Ramos (cell line): ENCODE data around the gene SYT9.
"Not testable (repeated sequence)": the region's sequence is repeated elsewhere in the genome, so short reads cannot be mapped to it uniquely, and the experiment has no call there.

Experiments
- in situ Hi-C: fragments of 300-500 bp; cut with MboI; formaldehyde crosslinking; loops from one replicate; pipeline ENCODE4 v1.14.3; 2022; ENCODE audit warnings: low sequenced_read_pairs; ENCODE audit not compliant: unreplicated experiment

SYT9 gene

DNA sequence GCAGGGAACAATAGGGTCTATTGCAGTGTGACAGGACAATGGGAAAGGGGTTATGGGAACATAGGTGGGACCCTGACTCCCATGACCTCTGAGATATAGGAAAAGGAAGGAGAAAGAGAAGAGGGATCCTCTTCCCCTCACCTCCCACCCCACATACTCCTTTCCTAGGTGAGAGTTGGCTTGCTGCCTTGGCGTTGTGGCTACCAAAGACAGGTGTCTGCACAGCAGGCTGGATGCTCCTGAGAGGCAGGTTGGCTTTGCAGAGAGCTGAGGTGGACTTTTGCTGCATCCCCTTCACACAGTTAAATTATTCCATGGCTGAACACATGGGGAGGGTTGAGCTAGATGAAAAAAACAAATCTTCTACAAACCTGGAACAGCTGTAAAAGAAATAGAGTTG lies 80.7 kb downstream of the SYT9 start:
- in situ Hi-C loops = no loop called here

DNA sequence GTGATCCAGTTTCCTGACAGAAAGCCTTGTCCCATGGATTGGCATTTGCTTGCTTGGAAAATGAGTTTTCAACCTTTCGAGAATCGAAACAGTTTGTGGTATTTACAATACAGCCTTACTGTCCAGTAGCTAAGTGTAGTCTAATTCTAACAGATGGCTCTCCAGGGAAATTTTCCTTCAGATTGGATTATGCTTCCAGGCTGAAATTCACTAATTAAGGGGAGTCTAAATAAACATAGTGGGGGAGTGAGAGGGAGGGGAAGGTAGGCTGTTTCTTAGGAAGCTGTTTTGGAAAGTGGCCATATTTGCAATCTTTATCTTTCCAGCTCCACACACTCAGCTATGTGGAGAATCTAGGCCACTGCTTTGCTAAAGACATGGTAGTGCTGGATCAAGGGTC lies 81.3 kb downstream of the SYT9 start:
- in situ Hi-C loops = no loop called here

DNA sequence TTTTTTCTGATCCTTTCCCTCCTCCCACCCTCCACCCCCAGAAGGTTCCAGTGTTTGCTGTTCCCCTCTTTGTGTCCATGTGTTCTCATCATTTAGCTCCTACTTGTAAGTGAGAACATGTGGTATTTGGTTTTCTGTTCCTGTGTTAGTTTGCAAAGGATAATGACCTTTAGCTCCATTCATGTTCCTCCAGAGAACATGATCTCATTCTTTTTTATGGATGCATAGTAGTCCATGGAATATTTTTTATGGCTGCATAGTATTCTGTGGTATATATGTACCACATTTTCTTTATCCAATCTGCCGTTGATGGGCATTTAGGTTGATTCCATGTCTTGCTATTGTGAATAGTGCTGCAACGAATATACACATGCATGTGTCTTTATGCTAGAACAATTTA lies 83.7 kb downstream of the SYT9 start:
- in situ Hi-C loops = not testable (repeated sequence)

DNA sequence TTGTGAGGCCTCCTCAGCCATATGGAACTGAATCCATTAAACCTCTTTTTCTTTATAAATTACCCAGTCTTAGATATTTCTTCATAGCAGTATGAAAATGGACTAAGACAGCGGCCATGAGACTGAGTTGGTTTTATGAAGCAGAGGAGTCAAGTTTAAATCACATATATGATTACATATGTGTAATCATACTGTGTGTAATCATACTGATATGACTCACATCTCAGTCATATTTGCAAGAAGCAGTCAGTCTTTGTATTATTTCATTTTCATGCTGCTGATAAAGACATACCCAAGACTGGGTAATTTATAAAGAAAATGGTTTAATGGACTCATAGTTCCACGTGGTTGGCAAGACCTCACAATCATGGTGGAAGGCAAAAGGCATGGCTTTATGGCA lies 89.8 kb downstream of the SYT9 start:
- in situ Hi-C loops = no loop called here

DNA sequence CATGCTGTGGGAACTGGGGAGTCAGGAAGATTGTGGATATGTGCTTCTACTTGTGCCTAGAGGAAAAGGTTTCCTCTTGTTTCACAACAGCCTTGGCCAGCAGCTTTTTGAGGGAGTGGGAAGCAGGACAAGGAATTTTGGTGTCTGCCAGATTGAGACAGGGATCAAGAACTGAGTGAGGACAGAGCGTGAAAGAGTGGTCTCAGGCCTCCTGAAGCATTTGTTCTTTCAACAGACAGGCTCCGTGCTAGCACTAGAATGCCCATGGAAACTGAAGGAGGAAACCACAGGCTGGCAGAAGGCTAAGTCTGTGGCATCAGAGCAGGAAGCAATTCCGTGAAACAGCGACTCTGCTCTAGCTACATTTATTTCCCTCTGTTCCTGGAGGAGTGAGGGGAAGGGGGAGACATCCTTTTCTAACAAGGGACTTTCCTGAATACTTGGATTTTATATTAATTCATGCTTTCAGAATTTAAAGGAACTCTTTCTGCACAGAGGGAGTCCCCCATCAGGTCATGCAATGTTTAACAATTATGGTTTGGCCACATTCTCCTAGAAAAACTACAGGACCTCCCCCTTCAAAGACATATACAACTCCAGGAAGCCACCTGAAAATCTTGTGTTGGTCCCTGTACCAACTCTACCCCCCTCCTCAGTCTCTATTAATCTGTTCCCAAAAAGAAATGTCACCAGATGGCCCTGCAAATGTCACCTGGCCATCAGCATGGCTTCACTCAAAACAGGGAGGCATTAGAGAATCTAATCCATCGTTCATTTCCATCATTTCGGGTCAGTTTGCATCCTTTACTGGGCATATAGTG lies 96.1 kb downstream of the SYT9 start:
- in situ Hi-C loops = no loop called here

DNA sequence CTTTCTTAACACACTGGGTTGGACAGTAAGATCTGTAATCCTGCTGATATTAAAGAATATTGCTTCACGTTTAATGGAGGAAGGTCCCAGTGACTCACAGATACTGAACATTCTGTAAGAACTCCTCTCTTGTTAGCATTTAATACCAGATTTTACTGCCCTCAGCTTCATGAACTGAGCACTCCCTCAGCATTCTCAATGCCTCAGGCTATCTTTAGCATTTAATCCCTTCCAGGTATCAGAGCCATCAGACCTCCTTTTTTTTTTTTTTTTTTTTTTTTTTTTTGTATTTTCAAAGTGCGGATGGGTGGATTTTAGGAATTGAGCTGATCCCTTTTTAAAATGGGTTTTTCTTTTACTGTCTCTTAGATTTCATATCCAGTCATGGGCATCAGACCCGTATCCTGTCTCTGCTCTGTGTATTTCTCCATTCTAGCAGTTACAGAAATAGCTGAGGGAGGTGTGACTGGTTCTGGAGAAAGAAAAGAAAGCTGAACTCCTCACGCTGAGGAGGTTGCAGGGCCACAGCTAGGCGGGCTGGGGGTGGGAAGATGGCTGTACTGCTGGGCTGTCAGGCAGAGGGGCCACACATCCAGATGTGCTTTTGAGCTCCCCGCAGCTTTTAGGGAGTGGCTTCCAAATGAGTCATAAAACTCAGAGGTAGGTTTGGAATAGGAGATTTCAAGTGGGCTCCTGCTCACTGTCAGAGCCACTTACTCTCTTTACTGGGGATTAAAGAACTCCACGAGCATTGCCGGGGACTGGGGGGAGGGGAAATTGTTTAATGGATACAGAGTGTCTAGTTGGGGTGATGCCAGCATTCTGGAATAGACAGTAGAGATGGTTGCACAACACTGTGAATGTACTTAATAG lies 97.0 kb downstream of the SYT9 start:
- in situ Hi-C loops = no loop called here

DNA sequence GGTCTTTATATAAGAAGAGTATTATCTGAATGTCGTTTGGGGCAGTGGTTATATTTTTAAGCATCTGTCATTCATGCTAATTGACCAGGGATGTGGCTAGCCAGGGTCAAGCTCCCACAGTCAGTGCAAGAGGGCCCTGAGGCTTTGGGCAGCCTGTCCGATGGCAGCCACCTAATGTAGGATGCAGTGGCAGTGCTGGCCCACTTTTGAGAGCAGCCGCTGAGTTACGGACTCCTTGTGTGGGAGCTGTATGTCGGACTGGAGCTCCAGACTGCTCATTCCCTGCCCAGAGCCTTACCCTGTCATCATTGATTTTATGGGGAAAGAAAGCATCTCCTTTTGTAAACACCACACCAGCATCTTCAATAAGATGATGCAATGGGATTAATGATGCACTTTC lies 99.5 kb downstream of the SYT9 start:
- in situ Hi-C loops = loop anchor here (10.0 kb wide), 1 partner anchor 314 kb away; no protein-coding TSS in a partner anchor

DNA sequence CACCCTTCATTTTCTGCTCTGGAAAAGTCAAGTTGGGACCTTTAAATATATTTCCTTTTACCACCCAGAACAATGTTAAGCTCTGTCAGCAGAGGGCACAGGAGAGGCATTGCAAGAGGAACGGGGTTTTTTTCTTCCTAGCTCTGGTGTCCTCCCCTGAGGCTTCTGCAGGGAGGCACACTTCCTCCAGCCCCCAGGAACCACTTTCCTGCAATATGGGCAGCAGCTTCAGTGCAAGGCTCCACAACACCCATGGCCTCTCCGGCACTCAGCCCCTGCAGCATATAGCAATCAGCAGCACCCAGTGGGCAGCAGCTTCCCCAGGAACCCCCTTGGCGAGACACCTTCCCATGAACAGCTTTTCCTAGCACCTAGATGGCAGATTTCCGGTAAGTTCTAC lies 101.4 kb downstream of the SYT9 start:
- in situ Hi-C loops = loop anchor here (10.0 kb wide), 1 partner anchor 312 kb away; no protein-coding TSS in a partner anchor

DNA sequence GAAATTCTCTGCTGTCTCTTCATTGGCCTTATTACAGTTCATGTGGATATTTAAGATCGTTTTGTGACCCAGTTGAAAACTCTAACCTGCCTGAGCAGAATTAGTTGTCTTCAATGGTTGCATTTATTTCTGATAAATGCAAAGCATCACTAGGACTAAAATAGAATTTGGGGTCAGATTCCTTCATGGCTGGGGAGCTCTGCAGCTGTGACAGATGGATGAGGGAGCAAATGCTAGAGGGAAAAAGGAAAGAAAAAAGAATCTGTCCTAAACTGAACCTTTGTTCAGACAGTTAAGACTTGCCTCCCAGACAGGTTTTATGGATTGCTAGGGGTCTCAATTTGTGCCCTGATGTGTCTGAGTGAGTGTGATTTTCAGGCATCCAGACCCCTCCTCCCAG lies 113.0 kb downstream of the SYT9 start:
- in situ Hi-C loops = no loop called here

DNA sequence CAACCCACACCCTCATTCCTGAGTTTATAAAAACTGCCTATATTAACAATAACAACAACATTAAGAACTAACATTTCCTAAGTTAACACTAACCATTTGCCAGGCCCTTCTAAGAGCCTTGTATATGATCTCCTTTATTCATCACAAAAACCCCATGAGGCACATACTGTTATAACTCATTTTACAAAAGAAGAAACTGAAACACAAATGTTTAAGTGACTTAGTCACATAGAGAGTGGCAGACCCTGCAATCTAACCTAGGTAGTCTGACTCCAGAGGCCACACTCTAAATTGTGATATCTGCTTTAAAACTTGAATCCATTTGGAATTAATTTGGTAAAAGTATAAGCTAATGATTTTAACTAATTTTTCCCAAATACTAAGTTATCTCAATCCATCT lies 116.1 kb downstream of the SYT9 start:
- in situ Hi-C loops = no loop called here

DNA sequence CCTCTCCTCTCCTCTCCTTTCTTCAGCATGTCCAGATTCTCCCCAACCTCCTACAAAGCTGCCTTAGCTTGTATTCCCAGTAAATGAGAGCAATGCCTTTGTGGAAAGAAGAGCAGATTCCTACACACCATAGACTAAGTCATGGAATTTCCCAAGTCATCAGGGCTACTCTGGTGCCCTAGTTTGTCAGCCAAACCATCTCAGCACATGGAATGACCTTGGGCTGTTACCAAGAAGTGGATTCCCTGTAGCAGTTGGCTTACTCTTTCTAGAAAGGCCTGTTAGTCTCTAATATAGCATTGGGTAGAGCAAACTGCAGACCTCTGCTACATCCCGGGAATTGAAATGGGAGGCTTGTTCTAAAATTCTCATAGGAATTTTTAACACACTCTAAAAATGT lies 124.7 kb downstream of the SYT9 start:
- in situ Hi-C loops = no loop called here

DNA sequence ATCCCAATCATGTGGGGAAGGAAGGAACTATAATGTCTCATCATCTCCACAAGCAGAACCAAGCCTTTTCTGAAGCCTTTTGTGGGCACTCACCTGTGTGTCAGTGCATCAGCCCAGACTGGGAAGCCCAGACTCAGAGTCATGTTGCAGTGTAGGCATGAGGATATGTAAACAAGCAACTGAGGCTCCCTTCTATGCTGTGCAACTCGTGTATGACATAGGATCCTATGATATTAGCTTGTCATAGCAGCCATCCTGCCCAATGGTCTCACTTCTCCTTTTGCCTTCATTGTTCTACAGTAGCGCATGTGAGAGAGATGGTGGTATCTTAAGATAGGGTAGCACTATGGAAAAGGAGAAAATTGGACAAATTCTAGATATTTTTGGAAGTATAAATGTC lies 130.2 kb downstream of the SYT9 start:
- in situ Hi-C loops = no loop called here

DNA sequence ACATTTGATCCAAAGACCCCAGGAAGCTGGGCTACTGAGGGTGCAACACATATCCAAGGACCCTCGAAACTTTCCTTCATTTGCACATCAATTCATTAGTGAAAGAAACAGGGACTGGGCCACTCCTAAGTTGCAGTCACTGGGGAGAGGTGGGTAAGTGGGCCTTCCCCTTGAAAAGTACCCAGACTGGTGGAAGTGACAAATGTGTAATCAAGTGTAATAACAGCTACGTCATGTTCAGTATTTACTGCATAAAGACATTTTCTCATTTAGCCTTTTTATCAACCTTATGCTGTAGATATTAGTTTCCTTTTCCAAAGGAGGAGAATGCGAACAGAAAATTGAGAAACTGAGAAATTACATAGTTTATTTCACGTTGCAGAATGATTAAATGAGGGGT lies 131.7 kb downstream of the SYT9 start:
- in situ Hi-C loops = no loop called here

DNA sequence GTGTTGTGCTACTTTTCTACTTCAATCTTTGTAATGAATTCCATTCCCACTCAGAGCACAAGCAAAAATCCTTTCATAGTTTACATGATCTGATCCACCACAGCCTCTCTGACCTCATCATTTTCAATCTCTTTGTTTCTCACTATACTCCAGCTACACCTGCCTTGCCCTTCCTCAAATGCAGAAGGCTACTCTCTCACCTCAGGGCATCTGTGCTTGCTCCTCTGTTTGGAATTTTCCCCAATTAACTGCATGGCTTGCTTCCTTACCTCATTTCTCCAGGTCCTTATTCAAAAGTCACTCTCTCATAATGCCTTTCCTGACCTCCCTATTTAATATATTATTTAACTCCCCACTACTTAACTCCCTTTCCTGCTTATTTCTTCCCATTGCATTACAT lies 133.0 kb downstream of the SYT9 start:
- in situ Hi-C loops = no loop called here

DNA sequence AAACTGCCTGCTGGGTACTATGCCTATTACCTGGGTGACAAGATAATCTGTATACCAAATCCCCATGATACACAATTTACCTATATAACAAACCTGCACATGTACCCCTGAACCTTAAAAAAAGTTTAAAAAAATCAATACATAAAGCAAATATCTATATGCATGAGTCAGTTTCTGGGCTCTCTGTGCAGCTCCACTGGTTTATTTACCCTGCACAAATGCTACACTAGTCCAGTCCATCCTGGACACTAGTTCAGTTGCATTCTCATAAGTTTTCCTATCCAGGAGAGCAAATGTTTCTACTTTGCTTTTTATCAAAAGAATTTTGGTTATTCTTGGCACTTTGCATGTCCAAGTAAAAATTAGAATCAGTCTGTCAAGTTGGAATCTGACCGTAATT lies 133.8 kb downstream of the SYT9 start:
- in situ Hi-C loops = no loop called here

DNA sequence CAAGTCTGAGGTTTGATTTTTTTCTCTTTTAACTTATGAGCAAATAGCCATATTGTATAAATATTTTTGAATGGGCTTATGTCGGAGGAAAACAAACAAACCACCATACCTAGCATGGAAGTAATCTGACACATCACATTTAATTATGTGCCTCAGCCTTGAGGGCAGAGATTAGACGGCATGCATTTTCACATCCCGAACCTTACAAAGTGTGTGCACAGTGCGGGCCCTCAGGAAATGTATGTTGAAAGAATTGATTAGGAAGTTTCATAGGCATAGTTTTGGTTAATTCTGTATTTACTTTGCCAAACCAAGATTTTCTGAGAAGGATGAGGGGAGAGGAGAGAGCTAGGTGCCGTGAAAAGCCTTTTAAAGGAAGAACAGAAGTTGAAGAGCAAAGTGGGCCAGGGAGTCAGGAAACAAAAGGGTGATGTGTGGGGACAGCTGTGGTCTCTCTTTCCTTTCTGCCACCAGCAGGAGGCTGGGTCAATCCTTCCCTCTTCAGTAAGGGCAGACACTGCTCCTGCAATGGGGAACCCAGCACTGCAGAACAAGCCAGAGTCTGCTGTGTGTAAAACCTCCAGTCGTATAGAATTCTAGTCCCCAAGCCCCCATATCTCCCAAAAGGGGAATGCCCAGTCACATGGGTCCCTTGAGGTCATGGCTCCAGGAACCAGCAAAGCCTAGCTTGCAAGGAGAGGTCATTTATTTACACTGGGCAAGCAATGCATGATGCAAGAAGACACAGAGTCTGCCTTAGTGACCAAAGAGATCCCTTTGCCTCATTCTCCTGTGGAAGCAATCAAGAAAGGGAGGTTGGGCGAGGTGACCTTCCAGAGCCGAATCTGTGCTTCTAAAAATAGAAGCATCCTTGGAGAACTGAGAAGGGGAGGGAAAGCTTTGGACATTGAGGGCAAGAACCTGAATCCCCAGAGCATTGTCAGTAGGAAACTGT lies 162.5 kb downstream of the SYT9 start:
- in situ Hi-C loops = no loop called here

DNA sequence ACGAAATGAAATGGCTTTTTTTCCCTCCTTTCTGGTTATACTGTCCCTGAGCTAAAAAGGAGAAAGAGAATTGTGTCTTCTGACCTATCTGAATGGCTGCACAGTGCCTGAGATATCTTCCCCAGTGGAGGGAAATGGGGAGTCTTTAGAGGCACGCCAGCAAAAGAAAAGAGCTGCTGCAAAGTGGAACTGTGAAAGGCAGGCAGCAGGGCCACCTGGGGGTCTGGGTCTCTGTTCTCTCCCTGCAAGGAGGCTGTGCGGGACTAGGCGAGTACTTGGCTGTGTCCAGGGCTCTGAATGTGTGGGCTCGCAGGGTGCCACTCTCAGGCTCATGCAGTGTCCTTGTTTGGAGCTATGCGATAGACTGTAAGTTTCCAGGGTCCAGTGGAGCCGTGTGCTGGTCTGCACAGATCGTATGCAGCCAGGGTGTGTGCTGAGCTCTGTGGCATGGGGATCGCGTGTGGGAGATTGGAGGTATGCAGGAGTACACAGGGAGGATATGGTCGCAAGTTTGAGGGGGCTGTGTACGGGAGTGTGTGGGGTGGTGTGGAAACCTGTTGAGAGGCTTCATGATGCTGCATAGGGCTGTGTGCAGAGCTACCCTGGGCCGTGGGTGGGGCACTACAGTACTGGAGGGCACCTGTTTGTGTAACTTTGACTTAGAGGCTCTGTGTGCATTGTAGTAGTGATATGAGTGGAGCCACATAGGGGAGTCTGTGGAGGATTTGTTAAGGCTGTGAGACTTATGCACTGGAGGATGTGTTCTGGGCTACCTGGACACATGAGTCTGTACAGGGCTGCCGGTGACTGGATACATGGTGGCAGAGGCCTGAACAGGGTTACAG lies 163.5 kb downstream of the SYT9 start:
- in situ Hi-C loops = no loop called here

DNA sequence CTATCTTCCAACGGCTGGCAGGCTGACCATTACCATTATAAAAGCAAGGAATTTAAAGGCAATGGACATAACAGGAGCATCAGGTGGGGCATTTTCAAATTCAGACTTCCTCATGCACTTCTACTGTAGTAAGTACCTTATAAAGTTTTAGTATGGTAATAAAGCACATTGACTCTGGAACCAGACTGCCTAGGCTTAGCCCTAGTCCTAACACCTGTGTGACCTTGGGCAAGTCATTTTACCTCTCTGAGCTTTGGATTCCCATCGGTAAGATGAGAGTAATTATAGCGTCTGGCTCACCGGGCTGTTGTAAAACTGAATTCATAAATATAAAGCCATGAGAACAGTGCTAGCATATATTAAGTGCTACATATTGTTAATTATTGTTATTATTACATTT lies 164.4 kb downstream of the SYT9 start:
- in situ Hi-C loops = no loop called here

DNA sequence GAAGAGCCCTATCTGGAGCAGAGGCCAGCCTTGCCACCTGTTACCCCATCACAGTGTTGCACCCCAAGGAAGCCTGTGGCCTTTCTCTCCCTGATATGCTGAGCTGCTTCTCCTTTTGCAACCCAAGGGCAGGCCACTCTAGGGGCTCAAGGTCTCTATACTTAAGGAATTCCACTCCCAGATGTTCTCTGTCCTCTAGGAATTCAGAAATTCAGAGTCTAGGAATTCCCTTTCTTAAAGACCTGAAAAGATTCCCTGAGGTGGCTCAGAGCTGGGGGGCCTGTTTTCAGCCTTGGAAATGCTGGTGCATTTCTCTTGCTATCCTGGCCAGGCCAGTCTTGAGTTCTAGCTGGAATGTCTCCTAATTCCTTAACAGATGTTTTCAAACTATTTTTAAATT lies 165.6 kb downstream of the SYT9 start:
- in situ Hi-C loops = no loop called here
